ENCODE measurements around the gene IFIT1B. TPM values are rescaled to one million over a fixed set of nuclear protein-coding genes. Genes with fewer than 3 reads are reported as not detected.

IFIT1B gene
- total RNA-seq, 1 experiment from 2014 or later, result not detected

DNA sequence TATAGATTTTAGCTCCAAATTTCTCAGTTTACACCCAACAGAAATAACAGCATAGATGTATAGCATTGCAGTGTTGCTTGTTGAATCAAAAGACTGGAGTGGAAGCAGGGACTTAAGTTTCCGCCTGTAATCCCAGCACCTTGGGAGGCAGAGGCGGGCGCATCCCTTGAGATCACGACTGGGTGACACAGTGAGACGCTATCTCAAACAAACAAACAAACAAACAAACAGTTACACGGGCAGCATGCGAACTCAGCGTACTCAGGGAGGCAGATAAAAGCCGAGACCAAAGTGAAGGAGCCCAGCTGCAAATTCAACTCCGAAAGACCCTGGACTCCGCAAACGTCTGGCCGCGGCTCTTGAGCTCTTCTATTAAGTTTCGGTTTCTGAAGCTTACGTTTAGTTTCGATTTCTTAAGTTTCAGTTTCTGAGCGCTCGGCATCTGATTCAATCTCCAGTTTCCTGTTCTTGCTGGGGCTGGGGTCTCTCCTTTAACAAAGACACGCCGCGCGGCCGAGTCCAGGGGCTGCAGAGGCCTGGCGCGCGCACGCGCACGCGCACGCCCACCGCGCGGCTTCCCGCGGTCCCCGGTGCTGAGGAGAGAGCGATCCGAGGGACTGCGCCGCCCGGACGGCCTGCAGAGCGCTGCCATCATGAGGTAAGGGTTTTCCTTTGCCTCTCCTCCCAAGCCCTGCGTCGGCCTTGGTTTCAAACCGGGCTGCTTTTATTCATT, 36.5 kb downstream of the IFIT1B start, which contains the start of gene IFIT5:
TSS of gene IFIT5 (plus strand) at position 423 of the 733 bp plus-strand sequence. CDS start at position 654, 231 bp downstream.
- peaks cover 7 to 14% of the 10 kb centered on the region in 2 experiments; a peak in 3 of 4 replicates for H3K4me1 ChIP-seq (ENCODE audit: control insufficient read depth in 1 of 2, insufficient read depth in 2 of 2, low read length in 2 of 2)
- peak within 1 kb of the TSS; percentile 90 for H3K4me2 ChIP-seq (ENCODE audit: low read length)
- H3K4me3 ChIP-seq (replicated peaks in 1 of 2; ENCODE audit: low read depth in 1 of 2, low read length in 2 of 2), result peak within 1 kb of the TSS; percentile 66 to 78
- DNase-seq (ENCODE audit: low read depth, low spot score) (no peak), ATAC-seq (peak; percentile 88)
- H3K9me3 ChIP-seq (ENCODE audit: control insufficient read depth in 1 of 2, insufficient read depth in 1 of 2, low read depth in 1 of 2, low read length in 2 of 2), result no peaks in the 10 kb centered on the region; a peak in 1 of 4 replicates
- peaks cover 4 to 15% of the 10 kb centered on the region in 2 experiments; a peak in 2 of 4 replicates for H3K36me3 ChIP-seq (ENCODE audit: control insufficient read depth in 1 of 2, insufficient read depth in 2 of 2, low read length in 2 of 2)
- TSS peak; percentile 81 for BruUV-seq (replicated peaks)
- ChIA-PET CTCF (interaction anchor here (1.0 kb wide), 1 partner anchor 197 kb away, joined by 4 read pairs; no protein-coding TSS in a partner anchor), POLR2A (interaction anchor here (1.4 kb wide), 1 partner anchor 22 kb away, joined by 7 read pairs; the partner anchor contains the start of gene IFIT1), RAD21 (ENCODE audit: low non-redundant PET in 1 of 2, low total read pairs in 2 of 2, uncharacterized antibody in 2 of 2, unreplicated experiment in 2 of 2) (no interaction called here)
- H3K27ac ChIP-seq (ENCODE audit: low read depth, low read length), result peak within 1 kb of the TSS; percentile 66
- peak within 1 kb of the TSS; percentile 73 for H3K9ac ChIP-seq (ENCODE audit: low read length)
- H2AFZ ChIP-seq (ENCODE audit: low read depth, low read length, poor library complexity, severe bottlenecking), result peak within 1 kb of the TSS; percentile 76
- no peaks in the 10 kb centered on the region for H4K20me1 ChIP-seq (ENCODE audit: insufficient read depth)
- H3K9me2 ChIP-seq (ENCODE audit: insufficient read depth), result no peaks in the 10 kb centered on the region
- peaks cover 33% of the 10 kb centered on the region for H3K79me2 ChIP-seq (ENCODE audit: insufficient read depth, low read length)
- H3K27me3 ChIP-seq (ENCODE audit: insufficient read depth, low read length), result no peaks in the 10 kb centered on the region
- intact Hi-C loops (cut with micrococcal nuclease), result no loop called here
- TF ChIP-seq CEBPB (IDR thresholded peaks at IDR 0.05; ENCODE audit: low read depth) (no peak), EZH2 (IDR thresholded peaks at IDR 0.05) (no peak), RAD21 (IDR thresholded peaks at IDR 0.05; ENCODE audit: low read depth) (peak; percentile 24), ELF1 (IDR thresholded peaks at IDR 0.05; ENCODE audit: borderline replicate concordance, low read depth) (no peak), POLR2AphosphoS5 (IDR thresholded peaks at IDR 0.05; ENCODE audit: low read depth, low read length) (peak; percentile 62), ZFX (IDR thresholded peaks at IDR 0.05) (no peak), ZNF274 (IDR thresholded peaks at IDR 0.05; ENCODE audit: low read depth, low read length) (no peak), EZH2phosphoT487 (IDR thresholded peaks at IDR 0.05; ENCODE audit: borderline replicate concordance) (no peak), SRF (IDR thresholded peaks at IDR 0.05; ENCODE audit: low read depth) (no peak), FOSL1 (IDR thresholded peaks at IDR 0.05; ENCODE audit: low read depth) (no peak), EGR1 (IDR thresholded peaks at IDR 0.05; ENCODE audit: low read depth) (no peak), YY1 (IDR thresholded peaks at IDR 0.05; ENCODE audit: extremely low read depth, insufficient replicate concordance, low read depth, low read length) (peak; percentile 44), CBX3 (IDR thresholded peaks at IDR 0.05; ENCODE audit: low read depth) (no peak), JUND (IDR thresholded peaks at IDR 0.05) (no peak)
- TF ChIP-seq, protein P1, sequence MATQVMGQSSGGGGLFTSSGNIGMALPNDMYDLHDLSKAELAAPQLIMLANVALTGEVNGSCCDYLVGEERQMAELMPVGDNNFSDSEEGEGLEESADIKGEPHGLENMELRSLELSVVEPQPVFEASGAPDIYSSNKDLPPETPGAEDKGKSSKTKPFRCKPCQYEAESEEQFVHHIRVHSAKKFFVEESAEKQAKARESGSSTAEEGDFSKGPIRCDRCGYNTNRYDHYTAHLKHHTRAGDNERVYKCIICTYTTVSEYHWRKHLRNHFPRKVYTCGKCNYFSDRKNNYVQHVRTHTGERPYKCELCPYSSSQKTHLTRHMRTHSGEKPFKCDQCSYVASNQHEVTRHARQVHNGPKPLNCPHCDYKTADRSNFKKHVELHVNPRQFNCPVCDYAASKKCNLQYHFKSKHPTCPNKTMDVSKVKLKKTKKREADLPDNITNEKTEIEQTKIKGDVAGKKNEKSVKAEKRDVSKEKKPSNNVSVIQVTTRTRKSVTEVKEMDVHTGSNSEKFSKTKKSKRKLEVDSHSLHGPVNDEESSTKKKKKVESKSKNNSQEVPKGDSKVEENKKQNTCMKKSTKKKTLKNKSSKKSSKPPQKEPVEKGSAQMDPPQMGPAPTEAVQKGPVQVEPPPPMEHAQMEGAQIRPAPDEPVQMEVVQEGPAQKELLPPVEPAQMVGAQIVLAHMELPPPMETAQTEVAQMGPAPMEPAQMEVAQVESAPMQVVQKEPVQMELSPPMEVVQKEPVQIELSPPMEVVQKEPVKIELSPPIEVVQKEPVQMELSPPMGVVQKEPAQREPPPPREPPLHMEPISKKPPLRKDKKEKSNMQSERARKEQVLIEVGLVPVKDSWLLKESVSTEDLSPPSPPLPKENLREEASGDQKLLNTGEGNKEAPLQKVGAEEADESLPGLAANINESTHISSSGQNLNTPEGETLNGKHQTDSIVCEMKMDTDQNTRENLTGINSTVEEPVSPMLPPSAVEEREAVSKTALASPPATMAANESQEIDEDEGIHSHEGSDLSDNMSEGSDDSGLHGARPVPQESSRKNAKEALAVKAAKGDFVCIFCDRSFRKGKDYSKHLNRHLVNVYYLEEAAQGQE (IDR thresholded peaks at IDR 0.05; ENCODE audit: low read depth), result no peak
- TF ChIP-seq, protein P2, sequence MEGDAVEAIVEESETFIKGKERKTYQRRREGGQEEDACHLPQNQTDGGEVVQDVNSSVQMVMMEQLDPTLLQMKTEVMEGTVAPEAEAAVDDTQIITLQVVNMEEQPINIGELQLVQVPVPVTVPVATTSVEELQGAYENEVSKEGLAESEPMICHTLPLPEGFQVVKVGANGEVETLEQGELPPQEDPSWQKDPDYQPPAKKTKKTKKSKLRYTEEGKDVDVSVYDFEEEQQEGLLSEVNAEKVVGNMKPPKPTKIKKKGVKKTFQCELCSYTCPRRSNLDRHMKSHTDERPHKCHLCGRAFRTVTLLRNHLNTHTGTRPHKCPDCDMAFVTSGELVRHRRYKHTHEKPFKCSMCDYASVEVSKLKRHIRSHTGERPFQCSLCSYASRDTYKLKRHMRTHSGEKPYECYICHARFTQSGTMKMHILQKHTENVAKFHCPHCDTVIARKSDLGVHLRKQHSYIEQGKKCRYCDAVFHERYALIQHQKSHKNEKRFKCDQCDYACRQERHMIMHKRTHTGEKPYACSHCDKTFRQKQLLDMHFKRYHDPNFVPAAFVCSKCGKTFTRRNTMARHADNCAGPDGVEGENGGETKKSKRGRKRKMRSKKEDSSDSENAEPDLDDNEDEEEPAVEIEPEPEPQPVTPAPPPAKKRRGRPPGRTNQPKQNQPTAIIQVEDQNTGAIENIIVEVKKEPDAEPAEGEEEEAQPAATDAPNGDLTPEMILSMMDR (IDR thresholded peaks at IDR 0.05 in 2 of 3, conservative IDR thresholded peaks at IDR 0.05 in 1 of 3; ENCODE audit: borderline replicate concordance in 1 of 3, insufficient read depth in 1 of 3, low read depth in 2 of 3, low read length in 2 of 3), result no peak
- TF ChIP-seq, protein P3, sequence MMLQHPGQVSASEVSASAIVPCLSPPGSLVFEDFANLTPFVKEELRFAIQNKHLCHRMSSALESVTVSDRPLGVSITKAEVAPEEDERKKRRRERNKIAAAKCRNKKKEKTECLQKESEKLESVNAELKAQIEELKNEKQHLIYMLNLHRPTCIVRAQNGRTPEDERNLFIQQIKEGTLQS (IDR thresholded peaks at IDR 0.05), result no peak
- TF ChIP-seq, protein P4, sequence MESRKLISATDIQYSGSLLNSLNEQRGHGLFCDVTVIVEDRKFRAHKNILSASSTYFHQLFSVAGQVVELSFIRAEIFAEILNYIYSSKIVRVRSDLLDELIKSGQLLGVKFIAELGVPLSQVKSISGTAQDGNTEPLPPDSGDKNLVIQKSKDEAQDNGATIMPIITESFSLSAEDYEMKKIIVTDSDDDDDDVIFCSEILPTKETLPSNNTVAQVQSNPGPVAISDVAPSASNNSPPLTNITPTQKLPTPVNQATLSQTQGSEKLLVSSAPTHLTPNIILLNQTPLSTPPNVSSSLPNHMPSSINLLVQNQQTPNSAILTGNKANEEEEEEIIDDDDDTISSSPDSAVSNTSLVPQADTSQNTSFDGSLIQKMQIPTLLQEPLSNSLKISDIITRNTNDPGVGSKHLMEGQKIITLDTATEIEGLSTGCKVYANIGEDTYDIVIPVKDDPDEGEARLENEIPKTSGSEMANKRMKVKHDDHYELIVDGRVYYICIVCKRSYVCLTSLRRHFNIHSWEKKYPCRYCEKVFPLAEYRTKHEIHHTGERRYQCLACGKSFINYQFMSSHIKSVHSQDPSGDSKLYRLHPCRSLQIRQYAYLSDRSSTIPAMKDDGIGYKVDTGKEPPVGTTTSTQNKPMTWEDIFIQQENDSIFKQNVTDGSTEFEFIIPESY (IDR thresholded peaks at IDR 0.05; ENCODE audit: extremely low read depth, insufficient replicate concordance, low read length), result no peak
- TF ChIP-seq, protein P5, sequence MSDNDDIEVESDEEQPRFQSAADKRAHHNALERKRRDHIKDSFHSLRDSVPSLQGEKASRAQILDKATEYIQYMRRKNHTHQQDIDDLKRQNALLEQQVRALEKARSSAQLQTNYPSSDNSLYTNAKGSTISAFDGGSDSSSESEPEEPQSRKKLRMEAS (IDR thresholded peaks at IDR 0.05), result peak; percentile 49; the same call in 1 of the 2 replicates

All from HCT116 (cell line).